HEK293 (cell line): ENCODE data around the gene CEP112.
"Not testable (repeated sequence)": the region's sequence is repeated elsewhere in the genome, so short reads cannot be mapped to it uniquely, and the experiment has no call there.

Experiments
- CTCF ChIA-PET: fragments of 350-600 bp; formaldehyde crosslinking; extraction: SDS; loops from one replicate; lab custom pipeline; 2021; ENCODE audit warnings: antibody characterized with exemption; lab: Yijun Ruan, JAX
- POLR2A ChIA-PET: fragments of 300-600 bp; formaldehyde crosslinking; extraction: SDS; loops from one replicate; lab custom pipeline; 2020; ENCODE audit warnings: antibody characterized with exemption, inconsistent platforms; lab: Yijun Ruan, JAX
- H3K27ac ChIP-seq: fragments of 200-500 bp; sonication (Bioruptor generic); 2 replicates; pipeline ENCODE4 v1.5.1; 2014; ENCODE audit warnings: low read depth, low read length, control low read depth, inconsistent platforms; ENCODE audit errors: extremely low read depth
- H3K36me3 ChIP-seq, 2 experiments: fragments of 200-500 bp in 1 of 2; sonication (Bioruptor generic) in 1 of 2; 1 replicate in 1 of 2; 2 replicates in 1 of 2; pipeline ENCODE4 v1.5.1; 2014 to 2017; ENCODE audit warnings: inconsistent platforms in 2 of 2, low read length in 2 of 2; ENCODE audit not compliant: control insufficient read depth in 2 of 2, insufficient read depth in 1 of 2
- H3K4me1 ChIP-seq: fragments of 200-500 bp; sonication (Bioruptor generic); 2 replicates; pipeline ENCODE4 v1.5.1; 2014; ENCODE audit warnings: mild to moderate bottlenecking, low read length, inconsistent platforms; ENCODE audit not compliant: control insufficient read depth, insufficient read depth
- H3K4me3 ChIP-seq: 2 replicates; pipeline ENCODE4 v1.5.1; 2011; ENCODE audit warnings: low read depth, mild to moderate bottlenecking, control low read depth, low read length, moderate library complexity
- H3K9me3 ChIP-seq: fragments of 200-500 bp; sonication (Bioruptor generic); 2 replicates; pipeline ENCODE4 v1.5.1; 2014; ENCODE audit warnings: low read depth, low read length, inconsistent platforms; ENCODE audit not compliant: control insufficient read depth, insufficient read depth
- MYNN ChIP-seq: fragments of 450-650 bp; formaldehyde crosslinking; IDR thresholded peaks from 2 replicates; pipeline ENCODE4 v1.5.1; 2016; ENCODE audit warnings: missing biosample characterization, missing genetic modification characterization, borderline replicate concordance
- PATZ1 ChIP-seq: fragments of 450-650 bp; formaldehyde crosslinking; IDR thresholded peaks from 2 replicates; pipeline ENCODE4 v1.5.1; 2016; ENCODE audit warnings: missing biosample characterization, missing genetic modification characterization
- SALL2 ChIP-seq: fragments of 450-650 bp; formaldehyde crosslinking; IDR thresholded peaks from 2 replicates; pipeline ENCODE4 v1.5.0; 2017; ENCODE audit warnings: missing biosample characterization, mild to moderate bottlenecking, missing genetic modification characterization, borderline replicate concordance
- ZEB2 ChIP-seq: fragments of 450-650 bp; formaldehyde crosslinking; IDR thresholded peaks from 2 replicates; pipeline ENCODE4 v1.5.1; 2016; ENCODE audit warnings: missing biosample characterization, missing genetic modification characterization
- ZNF184 ChIP-seq: fragments of 450-650 bp; IDR thresholded peaks from 2 replicates; pipeline ENCODE4 v1.5.1; 2018; ENCODE audit warnings: missing biosample characterization, mild to moderate bottlenecking, missing genetic modification characterization
- ZNF274 ChIP-seq, 2 experiments: fragments of 200-500 bp in 1 of 2; fragments of 450-650 bp in 1 of 2; sonication (Bioruptor generic) in 1 of 2; formaldehyde crosslinking in 1 of 2; IDR thresholded peaks; 2 replicates each; pipeline versions ENCODE4 v1.5.1 to v1.6.1; 2014 to 2016; ENCODE audit warnings: borderline replicate concordance in 1 of 2, inconsistent platforms in 1 of 2, low read length in 1 of 2, missing biosample characterization in 1 of 2, missing genetic modification characterization in 1 of 2
- ZNF335 ChIP-seq: fragments of 450-650 bp; formaldehyde crosslinking; conservative IDR thresholded peaks from 2 replicates; pipeline ENCODE4 v1.5.1; 2016; ENCODE audit warnings: missing biosample characterization, missing genetic modification characterization
- ZNF404 ChIP-seq: fragments of 450-650 bp; formaldehyde crosslinking; IDR thresholded peaks from 2 replicates; pipeline ENCODE4 v1.5.1; 2017; ENCODE audit warnings: missing biosample characterization, missing genetic modification characterization
- ZNF501 ChIP-seq: fragments of 450-650 bp; formaldehyde crosslinking; IDR thresholded peaks from 2 replicates; pipeline ENCODE4 v1.5.1; 2016; ENCODE audit warnings: missing biosample characterization, missing genetic modification characterization
- ZNF654 ChIP-seq: fragments of 450-650 bp; formaldehyde crosslinking; IDR thresholded peaks from 2 replicates; pipeline ENCODE4 v1.5.1; 2016; ENCODE audit warnings: low read depth, missing biosample characterization, missing genetic modification characterization
- ZNF660 ChIP-seq: fragments of 450-650 bp; IDR thresholded peaks from 2 replicates; pipeline ENCODE4 v1.5.1; 2018; ENCODE audit warnings: missing biosample characterization, mild to moderate bottlenecking, missing genetic modification characterization
- ZNF747 ChIP-seq: fragments of 450-650 bp; formaldehyde crosslinking; IDR thresholded peaks from 2 replicates; pipeline ENCODE4 v1.5.1; 2016; ENCODE audit warnings: missing biosample characterization, missing genetic modification characterization
- ZNF791 ChIP-seq: fragments of 450-650 bp; formaldehyde crosslinking; IDR thresholded peaks from 2 replicates; pipeline ENCODE4 v1.5.1; 2016; ENCODE audit warnings: missing biosample characterization, missing genetic modification characterization
- TF ChIP-seq, protein P1 (sequence below): fragments of 450-650 bp; formaldehyde crosslinking; IDR thresholded peaks from 2 replicates; pipeline ENCODE4 v1.5.1; 2016; ENCODE audit warnings: missing biosample characterization, missing genetic modification characterization
- TF ChIP-seq, protein P2 (sequence below): fragments of 450-650 bp; formaldehyde crosslinking; IDR thresholded peaks from 2 replicates; pipeline ENCODE4 v1.5.1; 2016; ENCODE audit warnings: missing biosample characterization, missing genetic modification characterization
- TF ChIP-seq, protein P3 (sequence below): fragments of 450-650 bp; formaldehyde crosslinking; IDR thresholded peaks from 2 replicates; pipeline ENCODE4 v1.5.1; 2016; ENCODE audit warnings: missing biosample characterization, missing genetic modification characterization, low read depth

The CEP112 gene

DNA sequence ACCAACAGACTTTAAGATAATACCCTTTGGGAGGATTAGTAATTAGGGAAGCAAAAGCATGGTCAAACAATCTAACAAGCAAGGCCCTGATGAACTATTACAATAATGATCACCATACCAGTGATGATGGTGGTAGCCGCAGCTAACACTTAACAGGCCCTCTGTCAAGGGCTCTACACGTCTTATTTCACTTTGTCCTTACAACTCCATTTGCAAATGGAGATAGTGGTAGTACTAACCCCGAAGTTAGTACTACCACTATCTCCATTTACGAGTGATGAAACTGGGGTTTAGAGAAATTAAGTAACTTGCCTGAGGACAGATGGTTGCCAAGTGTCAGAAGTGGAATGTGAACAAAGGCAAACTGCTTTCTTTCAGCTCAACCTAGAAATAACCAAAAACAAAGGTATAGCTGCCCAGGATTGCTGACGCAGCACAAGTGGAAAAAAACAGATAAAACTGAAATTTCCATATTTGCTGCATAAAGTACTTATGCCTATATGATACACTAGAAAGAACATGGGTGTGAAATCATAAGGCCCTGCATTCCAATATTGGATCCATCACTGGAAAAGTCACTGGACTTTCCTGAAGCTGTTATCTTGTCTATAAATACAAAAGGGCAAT, 24.6 kb downstream of the CEP112 start (continued):
- no peak for TF ChIP-seq MYNN (tag by site-specific recombination)
- no peak for TF ChIP-seq ZNF747 (tag by site-specific recombination)
- TF ChIP-seq ZNF335 (tag by site-specific recombination): no peak
- TF ChIP-seq ZNF184 (tag by site-specific recombination): no peak
- no peak for TF ChIP-seq ZNF501 (tag by site-specific recombination)
- TF ChIP-seq PATZ1 (tag by site-specific recombination): no peak
- no peak for TF ChIP-seq SALL2 (tag by site-specific recombination)

- Histone ChIP-seq H3K27ac (no peak overlapping the region), H3K4me1 (no peaks in the 10 kb centered on the region), H3K9me3 (no peaks in the 10 kb centered on the region), H3K4me3 (no peak overlapping the region)
- CTCF ChIA-PET: interaction anchor here (0.6 to 4.6 kb wide), 26 partner anchors 11 to 1838 kb away, joined by 3 to 46 read pairs (median 4); no protein-coding TSS in a partner anchor
- no peak for TF ChIP-seq MYNN (tag by site-specific recombination)
- no peak for TF ChIP-seq ZNF274 (IDR thresholded peaks at IDR 0.05; ENCODE audit: low read length)
- TF ChIP-seq ZNF274 (tag by site-specific recombination; IDR thresholded peaks at IDR 0.05; ENCODE audit: borderline replicate concordance): no peak
- TF ChIP-seq ZNF654 (tag by site-specific recombination): peak; percentile 86
- TF ChIP-seq ZNF660 (tag by site-specific recombination): 0 out of 2 replicates have a peak, but pooled peaks have one; percentile 41
- TF ChIP-seq, protein P1, sequence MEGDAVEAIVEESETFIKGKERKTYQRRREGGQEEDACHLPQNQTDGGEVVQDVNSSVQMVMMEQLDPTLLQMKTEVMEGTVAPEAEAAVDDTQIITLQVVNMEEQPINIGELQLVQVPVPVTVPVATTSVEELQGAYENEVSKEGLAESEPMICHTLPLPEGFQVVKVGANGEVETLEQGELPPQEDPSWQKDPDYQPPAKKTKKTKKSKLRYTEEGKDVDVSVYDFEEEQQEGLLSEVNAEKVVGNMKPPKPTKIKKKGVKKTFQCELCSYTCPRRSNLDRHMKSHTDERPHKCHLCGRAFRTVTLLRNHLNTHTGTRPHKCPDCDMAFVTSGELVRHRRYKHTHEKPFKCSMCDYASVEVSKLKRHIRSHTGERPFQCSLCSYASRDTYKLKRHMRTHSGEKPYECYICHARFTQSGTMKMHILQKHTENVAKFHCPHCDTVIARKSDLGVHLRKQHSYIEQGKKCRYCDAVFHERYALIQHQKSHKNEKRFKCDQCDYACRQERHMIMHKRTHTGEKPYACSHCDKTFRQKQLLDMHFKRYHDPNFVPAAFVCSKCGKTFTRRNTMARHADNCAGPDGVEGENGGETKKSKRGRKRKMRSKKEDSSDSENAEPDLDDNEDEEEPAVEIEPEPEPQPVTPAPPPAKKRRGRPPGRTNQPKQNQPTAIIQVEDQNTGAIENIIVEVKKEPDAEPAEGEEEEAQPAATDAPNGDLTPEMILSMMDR: 0 out of 2 replicates have a peak, but pooled peaks have one; percentile 13
- TF ChIP-seq ZEB2 (tag by site-specific recombination): no peak
- TF ChIP-seq, all 188 proteins: peak for 3
- POLR2A ChIA-PET: no interaction called here
- peaks cover 11 to 15% of the 10 kb centered on the region in 2 experiments for H3K36me3 ChIP-seq
Measured at GRCh38 chr17:66165537-66166123, 26.3 kb downstream of the CEP112 start.

DNA sequence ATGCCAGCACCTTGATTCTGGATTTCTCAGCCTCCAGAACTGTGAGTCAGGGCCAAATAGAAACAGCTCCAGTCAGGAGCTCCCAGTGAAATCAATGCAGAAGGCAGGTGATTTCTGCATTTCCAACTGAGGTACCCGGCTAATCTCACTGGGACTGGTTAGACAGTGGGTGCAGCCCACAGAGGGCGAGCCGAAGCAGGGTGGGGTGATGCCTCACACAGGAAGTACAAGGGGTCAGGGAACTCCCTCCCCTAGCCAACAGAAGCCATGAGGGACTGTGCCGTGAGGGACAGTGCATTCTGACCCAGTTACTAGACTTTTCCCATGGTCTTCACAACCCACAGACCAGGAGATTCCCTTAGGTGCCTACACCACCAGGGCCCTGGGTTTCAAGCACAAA, 36.9 kb downstream of the CEP112 start:
- H3K36me3 ChIP-seq, H3K4me1 ChIP-seq, H3K4me3 ChIP-seq, POLR2A ChIA-PET, H3K9me3 ChIP-seq, H3K27ac ChIP-seq: not testable (repeated sequence)
- CTCF ChIA-PET: interaction anchor here (0.6 kb wide), 2 partner anchors 12 to 469 kb away, joined by 3 read pairs; no protein-coding TSS in a partner anchor

DNA sequence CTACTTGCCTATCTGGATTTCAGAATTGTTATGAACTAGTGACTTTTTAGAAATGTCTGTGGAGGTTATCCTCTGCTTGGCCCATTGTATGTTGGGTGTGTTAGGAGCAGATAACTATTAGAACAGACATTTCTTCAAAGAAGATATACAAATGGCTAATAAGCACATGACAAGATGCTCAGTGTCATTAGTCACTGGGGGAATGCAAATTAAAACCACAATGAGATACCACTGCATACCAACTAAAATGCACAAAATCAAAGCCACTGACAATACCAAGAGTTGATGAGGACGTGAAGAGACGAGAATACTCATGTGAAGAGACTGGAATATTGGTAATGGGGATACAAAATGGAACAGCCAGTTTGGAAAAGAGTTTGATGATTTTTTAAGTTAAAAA, 39.2 kb downstream of the CEP112 start:
- H3K36me3 ChIP-seq: peaks cover 6 to 8% of the 10 kb centered on the region in 2 experiments
- CTCF ChIA-PET: no interaction called here
- TF ChIP-seq ZNF791 (tag by site-specific recombination) (no peak), ZNF404 (no peak)
- TF ChIP-seq, protein P2, sequence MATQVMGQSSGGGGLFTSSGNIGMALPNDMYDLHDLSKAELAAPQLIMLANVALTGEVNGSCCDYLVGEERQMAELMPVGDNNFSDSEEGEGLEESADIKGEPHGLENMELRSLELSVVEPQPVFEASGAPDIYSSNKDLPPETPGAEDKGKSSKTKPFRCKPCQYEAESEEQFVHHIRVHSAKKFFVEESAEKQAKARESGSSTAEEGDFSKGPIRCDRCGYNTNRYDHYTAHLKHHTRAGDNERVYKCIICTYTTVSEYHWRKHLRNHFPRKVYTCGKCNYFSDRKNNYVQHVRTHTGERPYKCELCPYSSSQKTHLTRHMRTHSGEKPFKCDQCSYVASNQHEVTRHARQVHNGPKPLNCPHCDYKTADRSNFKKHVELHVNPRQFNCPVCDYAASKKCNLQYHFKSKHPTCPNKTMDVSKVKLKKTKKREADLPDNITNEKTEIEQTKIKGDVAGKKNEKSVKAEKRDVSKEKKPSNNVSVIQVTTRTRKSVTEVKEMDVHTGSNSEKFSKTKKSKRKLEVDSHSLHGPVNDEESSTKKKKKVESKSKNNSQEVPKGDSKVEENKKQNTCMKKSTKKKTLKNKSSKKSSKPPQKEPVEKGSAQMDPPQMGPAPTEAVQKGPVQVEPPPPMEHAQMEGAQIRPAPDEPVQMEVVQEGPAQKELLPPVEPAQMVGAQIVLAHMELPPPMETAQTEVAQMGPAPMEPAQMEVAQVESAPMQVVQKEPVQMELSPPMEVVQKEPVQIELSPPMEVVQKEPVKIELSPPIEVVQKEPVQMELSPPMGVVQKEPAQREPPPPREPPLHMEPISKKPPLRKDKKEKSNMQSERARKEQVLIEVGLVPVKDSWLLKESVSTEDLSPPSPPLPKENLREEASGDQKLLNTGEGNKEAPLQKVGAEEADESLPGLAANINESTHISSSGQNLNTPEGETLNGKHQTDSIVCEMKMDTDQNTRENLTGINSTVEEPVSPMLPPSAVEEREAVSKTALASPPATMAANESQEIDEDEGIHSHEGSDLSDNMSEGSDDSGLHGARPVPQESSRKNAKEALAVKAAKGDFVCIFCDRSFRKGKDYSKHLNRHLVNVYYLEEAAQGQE (tag by site-specific recombination): no peak
- TF ChIP-seq, protein P3, sequence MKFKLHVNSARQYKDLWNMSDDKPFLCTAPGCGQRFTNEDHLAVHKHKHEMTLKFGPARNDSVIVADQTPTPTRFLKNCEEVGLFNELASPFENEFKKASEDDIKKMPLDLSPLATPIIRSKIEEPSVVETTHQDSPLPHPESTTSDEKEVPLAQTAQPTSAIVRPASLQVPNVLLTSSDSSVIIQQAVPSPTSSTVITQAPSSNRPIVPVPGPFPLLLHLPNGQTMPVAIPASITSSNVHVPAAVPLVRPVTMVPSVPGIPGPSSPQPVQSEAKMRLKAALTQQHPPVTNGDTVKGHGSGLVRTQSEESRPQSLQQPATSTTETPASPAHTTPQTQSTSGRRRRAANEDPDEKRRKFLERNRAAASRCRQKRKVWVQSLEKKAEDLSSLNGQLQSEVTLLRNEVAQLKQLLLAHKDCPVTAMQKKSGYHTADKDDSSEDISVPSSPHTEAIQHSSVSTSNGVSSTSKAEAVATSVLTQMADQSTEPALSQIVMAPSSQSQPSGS: no peak
- TF ChIP-seq, protein P1: no peak

More for the DNA sequence above, 39.2 kb downstream of the CEP112 start:
- Histone ChIP-seq H3K9me3 (peaks cover 2% of the 10 kb centered on the region; the same call in 1 of the 2 replicates), H3K4me3 (no peak overlapping the region), H3K4me1 (no peaks in the 10 kb centered on the region), H3K27ac (no peak overlapping the region)
- POLR2A ChIA-PET: no interaction called here
